HK-2 (cell line): ENCODE results near the gene GNGT1.

Source experiments
- DNase-seq: peaks from one replicate; pipeline ENCODE4 v3.0.0-alpha.2; 2018; ENCODE audit not compliant: unreplicated experiment

GNGT1 gene

DNA sequence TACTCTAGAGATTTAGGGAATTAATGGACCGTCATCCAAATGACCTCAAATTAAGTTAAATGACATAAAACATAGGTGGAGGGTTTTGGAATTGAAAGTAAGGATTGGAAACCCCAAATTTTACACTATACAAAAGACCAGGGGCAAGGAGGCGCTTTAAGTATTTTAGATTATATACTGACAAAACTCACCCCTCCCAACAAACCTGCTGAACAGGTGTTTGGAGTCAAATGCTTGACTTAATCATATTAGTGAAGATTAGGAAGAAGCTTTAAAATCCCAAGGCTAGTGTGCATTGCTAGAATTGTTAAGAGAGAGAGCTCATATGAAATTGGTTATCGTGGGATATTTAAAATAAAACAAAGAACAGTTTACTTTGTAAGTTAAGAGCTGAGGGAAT is at the start of gene GNGT1:
Gene GNGT1, plus strand, starts transcription at position 301 of the 400 bp plus-strand sequence. CDS start 180 bp downstream, outside the sequence.
- no peak for DNase-seq

DNA sequence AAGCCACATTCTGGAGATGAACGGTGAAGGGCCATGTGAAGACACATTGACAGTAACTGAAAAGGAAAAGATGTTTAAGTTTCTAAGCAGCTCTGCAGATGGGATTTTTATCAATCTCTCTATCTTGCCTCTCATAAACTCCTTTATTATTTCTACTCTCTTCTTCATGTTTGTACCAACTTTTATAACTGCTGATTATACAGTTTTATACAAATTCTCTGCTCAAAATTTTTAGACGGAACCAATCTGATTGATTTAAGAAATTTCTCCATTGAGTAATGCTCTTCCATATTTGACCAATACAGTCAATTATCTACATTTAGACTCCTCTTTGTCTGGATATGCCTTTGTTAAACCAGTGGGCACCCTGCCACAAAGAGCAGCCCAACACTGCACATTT is 47.5 kb upstream of the GNGT1 start:
- DNase-seq = no peak

DNA sequence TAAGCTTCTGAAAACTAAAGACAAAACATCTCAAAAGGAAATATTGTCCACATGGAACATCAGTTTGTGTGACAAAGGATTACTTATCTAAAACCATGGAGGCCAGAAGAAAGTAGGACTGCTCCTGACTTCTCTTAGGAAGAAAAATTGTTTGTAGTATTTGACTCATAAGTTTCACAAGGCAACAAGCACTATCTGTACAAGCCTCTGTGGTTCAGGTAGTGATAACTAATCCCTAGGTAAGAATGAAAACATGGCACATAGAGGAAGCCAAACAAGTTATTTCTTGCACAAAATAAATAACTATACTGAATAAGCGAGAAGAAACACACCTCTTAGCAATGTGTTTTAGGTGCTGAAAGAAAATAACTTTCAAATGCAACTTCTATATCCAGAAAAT is 46.1 kb upstream of the GNGT1 start:
- DNase-seq = no peak

DNA sequence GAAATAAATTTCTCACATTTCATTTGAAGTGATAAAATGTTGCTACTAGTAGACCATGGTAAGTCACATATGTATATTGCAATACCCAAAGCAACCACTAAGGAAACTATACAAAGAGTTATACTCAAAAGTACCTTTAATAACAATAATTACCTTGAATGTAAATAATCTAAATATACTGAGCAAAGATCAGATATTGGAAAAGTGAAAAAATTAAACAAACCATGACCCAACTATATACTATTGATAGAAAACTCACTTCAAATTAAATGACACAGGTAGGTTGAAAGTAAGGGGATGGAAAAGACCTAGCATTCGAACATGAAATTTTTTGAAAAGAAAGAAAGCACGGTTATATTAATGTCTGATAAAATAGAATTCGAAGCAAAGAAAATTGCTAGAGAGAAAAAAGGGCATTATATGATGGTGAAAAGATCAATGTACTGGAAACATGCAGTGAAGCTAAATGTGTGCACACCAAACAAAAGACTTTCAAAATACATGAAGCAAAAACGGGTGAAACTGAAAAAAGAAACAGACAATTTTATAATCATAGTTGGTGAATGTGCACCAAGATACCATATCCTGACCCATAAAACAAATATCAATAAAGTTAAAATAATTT is 44.9 kb upstream of the GNGT1 start:
- DNase-seq = no peak

DNA sequence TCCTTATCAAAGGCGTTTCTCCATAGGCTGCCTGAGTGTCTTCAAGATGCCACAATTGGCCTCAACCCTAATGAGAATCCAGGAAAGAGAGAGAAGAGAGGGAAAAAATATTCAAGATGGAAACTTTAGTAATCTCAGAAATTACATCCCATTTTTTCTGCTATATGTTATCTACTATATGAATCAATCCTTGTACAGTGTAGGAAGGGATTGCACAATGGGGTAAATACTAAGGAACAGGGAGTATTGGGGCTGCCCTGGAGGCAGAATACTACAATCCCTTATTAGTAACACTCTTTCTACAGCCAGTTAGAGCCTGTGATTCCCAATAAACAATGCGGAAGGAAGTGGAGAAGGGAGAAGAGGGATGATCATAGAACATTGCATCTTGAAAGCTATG is 43.7 kb upstream of the GNGT1 start:
- DNase-seq = no peak

DNA sequence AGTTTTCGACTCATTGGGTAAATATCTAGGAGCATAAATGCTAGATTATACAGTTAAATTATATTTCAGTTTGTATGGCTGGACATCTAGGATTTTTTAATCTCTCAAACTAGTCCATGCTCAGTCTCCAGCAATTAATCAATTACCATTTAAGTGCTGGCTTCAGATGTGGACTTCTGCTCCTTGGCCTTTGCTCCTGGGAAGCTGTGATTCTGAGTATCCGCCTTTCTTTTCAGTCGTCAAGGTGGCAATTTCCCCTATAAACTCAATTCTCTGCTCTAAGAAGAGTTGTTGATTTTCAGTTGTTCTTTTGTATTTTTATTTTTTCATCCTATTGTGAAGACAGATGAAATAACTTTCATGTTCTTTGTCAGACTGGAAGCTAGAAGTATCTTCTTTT is 39.5 kb upstream of the GNGT1 start:
- DNase-seq = no peak

DNA sequence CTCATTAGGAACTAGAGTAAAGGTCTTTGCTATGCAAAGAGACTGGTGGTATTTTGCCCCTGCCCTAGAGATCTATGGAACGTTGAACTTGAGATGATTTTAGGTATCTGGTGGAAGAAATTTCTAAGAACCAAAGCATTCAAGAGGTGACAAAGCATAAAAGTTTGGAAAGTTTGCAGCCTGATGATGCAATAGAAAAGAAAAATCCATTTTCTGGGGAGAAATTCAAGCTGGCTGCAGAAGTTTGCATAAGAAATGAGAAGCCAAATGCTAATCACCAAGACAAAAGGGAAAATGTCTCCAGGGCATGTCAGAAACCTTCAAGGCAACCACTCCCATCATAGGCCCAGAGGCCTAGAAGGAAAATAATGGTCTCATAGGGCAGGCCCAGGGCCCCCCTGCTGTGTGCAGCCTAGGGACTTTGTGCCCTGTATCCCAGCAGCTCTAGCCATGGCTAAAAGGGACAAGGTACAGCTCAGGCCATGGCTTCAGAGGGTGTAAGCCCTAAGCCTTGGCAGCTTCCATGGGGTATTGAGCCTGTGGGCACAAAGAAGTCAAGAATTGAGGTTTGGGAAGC is 32.3 kb upstream of the GNGT1 start:
- no peak for DNase-seq

DNA sequence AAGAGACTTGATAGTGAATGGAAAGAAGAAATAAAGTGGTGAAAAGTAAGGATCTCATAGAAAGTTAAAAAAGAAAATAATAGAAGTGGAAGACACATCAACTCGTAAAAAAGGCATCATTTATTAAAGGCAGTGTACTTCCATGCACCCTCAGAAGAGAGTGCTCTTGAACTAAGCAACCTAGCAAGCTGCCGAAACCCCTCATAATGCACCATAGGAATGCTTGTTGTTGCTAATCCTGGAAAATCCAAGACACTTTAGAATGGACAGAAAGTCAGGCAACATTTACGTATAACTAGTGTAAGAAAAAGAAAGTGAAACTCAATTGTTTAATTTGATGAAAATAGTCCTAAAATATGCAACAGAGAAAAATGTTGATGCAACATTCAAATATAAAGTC is 28.6 kb upstream of the GNGT1 start:
- DNase-seq = no peak

DNA sequence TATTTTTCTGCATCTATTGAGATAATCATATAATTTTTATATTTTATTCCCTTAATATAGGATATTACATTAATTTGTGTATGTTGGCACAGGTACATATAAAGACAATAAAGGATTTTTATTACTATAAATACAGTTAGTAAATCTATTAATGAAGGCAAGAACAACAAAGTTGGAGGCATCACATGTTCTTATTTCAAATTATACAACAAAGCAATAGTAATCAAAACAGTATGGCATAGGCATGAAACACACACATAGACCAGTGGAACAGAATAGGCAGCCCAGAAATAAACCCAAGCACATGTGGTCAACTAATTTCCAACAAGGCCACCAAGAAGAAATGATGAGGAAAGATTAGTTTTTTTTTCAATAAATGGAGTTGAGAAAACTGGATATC is 27.0 kb upstream of the GNGT1 start:
- DNase-seq = no peak

DNA sequence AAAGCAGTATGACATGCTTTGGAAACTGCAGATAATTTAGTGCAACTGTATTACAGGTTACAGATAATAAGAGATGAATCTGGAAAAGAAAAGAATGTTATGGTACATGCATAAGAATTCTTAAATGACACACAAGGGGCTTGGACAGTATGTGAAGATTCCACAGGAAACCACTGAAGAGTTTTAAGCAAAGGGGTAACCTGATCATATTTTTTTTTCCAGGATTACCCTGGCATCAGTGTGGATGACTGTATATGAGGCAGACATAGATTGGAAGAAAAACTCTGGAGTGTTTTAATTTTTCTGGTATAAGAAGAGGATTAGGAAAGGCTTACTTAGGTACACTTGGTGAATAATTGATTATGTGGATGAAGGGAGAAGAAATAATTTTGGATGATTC is 23.9 kb upstream of the GNGT1 start:
- no peak for DNase-seq

DNA sequence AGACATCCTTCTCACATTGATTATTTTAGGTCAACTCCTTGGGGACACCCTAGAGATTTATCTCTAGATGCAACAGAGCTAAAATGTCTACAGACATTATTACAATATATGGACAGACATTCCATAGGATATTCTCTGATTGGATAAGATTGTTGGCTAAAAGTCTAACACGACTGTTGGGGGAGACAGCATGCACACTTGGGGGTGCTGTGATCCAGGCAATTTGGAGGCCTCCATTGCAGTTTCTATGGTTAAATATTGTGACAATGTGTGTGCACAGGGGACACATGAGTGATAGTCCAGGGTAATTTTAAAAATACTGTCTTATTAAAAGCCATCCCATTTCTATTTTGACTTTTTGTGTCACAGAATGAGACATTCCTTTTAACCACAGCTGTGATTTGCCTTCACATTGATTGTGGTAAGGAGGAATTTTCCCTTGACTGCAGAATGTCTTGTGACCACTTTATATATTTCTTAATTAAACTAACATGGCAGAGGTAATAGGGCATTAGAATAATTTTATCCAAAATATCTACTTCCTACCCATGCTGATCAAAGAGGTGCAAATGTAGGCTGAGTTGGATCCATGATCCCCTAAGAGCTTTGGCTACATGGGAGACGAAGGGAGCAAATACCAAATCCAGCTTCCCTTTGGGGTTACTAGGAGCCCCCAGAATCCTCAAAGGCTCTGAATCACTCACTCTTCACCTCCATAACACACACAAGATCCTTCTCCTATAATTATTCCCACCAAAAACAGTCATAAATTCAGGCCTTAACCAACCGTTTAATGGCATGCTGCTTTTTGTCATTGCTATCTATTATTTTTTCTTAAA is 23.1 kb upstream of the GNGT1 start:
- DNase-seq = no peak

DNA sequence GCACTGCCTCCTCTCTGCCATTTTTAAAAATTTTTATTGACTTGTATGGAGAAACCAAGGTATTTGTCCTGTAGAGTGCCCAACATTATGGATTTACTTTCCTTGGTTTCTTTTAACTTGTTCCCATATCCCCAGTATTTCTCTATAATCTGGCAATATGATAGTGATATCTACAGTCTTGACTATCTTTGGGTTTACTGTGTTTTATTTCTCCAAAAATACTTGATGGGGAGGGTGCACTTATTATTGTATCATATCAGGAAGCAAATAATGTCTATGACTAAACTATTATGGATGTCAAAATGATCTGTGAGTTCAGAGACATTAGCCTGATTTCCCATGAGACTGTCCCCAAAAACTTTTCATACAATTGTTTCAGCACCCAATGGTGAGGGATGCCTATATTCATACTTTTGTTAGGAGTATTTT is 22.4 kb upstream of the GNGT1 start:
- no peak for DNase-seq

DNA sequence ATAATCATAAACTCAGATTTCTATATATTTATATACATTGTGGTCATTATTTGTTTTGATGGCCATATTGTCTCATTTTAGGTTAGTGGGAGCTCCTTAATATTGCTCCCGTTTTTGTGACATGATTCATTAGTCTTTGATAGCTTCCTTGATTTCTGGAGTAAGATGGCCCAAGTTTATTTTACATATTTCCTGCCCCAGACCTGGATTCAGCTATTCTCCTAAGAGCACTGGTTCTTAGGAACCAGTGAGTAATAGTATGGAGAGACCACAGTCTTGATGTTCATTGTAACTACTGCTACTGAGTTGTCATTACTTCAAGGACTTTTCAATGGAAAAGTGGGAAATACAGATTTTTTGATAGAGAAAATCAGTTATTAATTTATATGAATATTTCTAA is 21.8 kb upstream of the GNGT1 start:
- no peak for DNase-seq

DNA sequence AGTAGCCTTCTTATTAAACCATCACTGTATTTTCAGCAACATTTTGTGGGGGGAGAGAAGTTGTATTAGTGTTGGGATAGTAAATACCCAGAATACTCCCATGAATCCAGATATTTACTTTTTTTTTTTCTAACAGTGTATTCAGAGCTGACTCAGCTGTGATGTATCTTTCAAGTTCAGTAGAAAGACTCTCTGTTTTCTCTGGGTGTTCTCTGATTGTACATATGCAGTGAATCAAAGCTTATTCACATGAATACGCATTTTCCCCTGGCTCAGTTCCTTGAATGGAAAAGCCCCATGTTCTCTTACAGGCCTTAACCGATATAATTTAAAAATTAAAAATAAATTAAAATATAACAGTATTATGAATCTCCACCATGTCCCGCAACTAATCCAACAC is 17.1 kb upstream of the GNGT1 start:
- no peak for DNase-seq

DNA sequence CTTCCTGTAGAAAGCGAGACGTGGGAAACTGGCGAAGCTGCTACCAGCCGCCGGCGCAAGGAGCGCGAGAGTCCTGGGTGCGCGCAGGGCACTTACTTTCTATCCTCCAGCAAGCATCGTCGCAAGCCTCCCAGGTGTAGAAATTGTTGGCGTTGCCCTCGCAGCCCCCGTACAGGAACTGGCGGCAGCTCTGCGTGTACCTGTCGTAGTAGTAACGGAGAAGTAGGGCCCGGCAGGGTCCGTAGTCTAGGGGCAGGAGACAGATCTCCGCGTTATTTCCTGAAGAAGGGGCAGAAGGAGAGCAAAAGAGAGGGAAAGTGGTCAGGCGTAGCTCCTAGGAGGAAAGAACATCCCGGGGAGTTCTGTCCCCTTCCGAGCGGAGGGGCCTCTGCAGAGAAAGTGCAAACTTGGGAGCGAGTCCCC is 16.3 kb upstream of the GNGT1 start:
- DNase-seq = peak; percentile 67

DNA sequence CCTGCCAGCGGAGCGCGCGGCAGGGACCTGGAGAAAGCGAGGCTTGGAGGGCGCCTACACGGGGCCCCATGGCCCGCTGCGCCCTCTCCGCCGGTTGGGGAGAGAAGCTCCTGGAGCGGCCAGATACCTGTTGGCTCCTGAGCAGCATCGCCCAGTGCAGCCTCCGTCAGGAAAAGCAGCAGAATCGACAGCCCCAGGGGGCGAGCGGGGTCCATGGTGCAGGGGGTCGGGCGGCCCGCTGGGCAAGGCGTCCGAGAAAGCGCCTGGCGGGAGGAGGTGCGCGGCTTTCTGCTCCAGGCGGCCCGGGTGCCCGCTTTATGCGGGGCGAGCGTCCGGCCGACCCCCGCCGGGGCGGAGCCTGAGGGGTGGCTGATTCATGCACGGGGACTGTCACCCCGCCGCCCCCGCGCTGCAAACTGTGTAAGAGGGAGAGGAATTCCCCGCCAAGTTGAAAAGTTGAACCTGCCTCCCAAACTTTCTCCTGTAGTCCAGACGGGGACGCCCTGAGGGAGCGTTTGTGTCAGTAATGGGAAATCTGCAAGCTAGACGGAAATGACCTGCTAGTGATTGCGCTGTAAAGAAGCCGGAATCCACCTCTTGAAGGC is 15.8 kb upstream of the GNGT1 start, which contains the start of gene TFPI2:
Gene TFPI2, minus strand, starts transcription at position 290 of the 605 bp plus-strand sequence. Its CDS starts 75 bp downstream, at position 215.
- peak; percentile 89 for DNase-seq

DNA sequence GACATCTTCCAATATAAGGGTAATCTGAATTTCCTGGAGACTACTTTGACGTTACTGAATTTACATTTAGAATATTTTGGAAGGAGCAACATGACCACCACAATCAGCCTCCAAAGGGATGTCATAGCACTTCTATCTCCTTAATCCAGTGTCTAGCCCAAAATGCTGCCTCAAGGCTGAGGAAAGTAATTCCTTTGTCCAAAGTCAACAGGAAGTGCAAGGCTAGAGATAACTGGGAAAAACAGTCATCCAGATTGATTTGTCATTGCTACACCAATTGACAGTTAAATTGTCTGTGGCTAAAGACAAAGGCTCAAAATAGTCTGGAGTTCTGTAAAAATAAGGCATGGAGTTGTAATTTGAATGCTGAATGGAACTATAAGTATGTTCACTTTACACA is 11.9 kb upstream of the GNGT1 start:
- no peak for DNase-seq

DNA sequence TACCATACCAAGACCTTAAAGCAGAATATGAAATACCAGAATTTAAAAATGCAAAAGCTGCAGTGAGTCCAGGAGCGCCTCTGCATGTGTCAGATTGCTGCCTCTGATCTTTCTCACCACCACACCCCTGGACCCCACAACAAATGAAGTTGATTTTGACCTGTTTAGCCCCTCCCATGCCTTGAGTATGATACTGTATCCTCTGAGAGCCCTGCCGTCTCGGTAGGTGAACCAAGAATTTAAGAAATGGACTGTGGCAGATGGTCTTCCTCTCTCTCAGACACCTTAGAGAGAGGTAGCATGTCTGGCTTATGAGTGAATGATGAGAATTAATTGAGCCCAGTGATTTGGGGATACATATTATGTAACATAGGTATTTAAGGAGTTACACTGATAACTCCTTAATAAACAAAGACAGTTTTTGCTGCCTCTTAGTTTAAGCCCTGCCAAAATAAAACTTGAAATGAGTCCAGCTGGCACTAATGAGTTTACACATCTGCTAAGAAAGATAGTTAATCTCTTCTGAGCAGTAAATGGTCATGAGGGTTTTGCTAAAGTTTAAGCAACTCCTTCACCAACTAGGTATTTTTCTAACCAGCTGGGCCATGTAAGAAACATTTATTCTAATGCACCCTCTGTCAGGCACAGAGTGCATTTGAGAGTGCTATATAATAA is 11.3 kb upstream of the GNGT1 start:
- DNase-seq = no peak

DNA sequence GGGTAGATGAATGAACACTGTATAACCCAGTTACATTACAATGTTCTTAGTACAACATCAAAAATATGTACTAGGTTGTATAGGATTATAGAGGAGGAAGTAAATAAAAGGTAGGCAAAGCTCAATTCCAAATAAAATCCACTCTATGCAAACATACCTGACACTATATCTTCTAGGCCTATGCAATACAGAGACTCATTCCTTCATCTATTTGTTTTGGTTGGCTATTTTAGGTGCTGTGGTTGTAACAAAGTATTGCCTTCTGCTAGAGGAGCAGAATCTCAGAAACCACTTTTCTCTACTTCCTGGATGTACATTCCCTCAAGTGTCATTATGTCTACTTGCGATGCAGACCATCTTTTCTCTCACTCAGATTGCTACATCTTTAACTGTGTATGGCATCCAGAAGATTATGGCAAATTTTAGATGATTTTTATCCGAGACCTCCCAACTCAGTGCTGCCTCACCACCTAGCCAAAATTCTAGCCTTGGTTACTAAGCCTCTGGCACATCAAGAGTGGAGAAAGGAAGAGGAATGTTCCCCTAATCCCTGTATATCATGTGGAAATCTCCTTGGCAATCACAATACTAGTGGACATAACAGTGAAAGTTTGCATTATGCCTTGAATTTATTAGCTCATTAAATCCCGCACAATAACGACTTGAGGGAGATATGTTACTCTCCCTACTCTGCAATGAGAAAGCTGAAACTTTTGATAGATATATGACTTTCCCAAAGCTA is 10.3 kb upstream of the GNGT1 start:
- no peak for DNase-seq

DNA sequence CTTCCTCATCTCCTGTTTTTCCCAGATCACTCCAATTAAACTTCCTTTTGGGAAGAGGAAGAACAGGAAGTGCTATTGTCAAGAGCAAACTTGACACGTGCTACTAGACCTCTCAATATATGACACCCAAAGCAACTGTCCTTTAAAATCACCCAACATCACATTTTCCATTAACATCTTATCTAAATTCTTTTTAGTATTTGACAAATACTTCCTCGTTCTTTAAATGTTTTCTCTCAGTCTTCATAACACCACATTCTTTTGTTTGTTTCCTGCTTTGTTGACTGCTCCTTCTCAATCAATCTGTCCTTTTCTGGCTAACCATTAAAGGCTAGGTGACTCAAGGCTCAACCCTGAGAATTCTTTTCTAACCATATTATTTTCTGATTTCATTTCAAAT is 8.7 kb upstream of the GNGT1 start:
- no peak for DNase-seq

DNA sequence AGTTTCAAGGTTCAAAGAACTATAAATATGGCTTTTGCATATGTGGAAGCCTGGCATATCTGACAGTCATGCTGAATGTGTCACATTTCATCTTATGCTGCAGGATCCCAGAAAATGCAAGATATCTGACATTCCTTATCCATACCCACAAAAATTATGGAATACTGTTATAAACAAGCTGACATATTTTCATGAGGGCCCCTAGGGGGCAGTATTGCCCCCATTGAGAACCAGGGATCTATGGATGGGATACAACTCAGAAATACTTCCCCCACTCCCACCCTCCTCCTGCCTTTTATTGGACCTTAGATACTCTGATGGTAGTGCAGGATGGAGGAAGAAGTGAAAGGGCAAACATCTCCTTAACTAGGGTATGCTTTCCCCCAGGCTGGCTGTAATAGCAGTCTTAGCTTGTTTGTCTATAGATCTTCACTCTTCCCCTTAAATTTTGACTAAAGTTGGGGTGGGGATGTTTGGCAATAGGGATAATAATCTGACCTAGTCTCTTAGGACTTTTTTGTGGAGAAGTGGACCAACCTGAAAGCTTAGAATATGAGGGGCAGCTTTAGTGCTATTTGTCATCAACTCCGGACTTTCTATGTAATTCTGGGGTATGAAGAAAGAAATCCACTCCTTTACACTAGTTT is 3.5 kb upstream of the GNGT1 start:
- DNase-seq = peak; percentile 31
